GM12891 (cell line): ENCODE data around the gene PSME2.

Experiments
- POLR2AphosphoS5 ChIP-seq: IDR thresholded peaks from 2 replicates; pipeline ENCODE4 v1.6.1; 2011; ENCODE audit warnings: low read depth, low read length, control low read depth
- TAF1 ChIP-seq: IDR thresholded peaks from 2 replicates; pipeline ENCODE4 v1.6.1; 2011; ENCODE audit warnings: low read depth, low read length, control low read depth

DNA sequence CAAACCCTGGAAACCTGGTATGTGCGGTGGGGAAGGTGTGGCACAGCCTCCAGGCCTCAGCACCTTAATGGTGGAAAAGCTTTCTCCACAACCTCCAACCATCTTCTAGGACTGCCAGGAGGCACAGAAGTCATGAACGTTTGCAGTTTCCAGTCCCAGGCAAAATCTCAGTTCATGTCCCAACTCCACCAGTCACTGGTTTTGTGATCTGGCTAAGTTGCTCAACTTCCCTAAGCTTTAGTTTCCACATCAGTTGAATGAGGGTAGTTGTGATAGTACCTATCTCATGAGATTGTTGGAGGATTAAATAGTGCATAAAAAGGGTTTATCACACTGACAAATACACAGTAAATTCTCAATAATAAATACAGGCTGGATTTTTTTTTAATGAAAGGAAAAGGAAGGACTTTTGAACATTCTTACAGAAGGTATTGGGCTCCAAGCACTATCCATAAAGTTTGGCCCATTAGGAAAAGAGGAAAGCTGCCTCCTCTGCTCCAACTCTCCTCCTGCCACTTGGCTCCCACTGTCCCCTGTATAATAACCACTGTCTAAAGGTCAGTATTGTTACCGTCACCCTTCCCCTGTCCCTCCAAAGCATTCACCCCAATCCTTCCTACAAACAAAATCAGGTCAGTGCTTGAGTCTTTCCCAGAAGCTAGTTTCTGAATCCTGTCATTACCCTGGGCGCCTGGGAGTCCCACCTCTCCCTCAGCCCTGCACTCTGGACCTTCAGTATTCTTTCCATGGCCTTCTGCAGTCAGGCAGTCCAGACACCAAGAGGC, 46.0 kb downstream of the PSME2 start:
- TF ChIP-seq POLR2AphosphoS5: no peak
- TF ChIP-seq TAF1: no peak
